Stimulated activated CD4-positive, alpha-beta T cell treated with anti-CD3 and anti-CD28 coated beads, Interleukin-4, amount 100 ng/mL, for 4 hours (primary cell): ENCODE data around the gene NSFL1C.
"Not testable (repeated sequence)": the region's sequence is repeated elsewhere in the genome, so short reads cannot be mapped to it uniquely, and the experiment has no call there.

ENCODE experiments used
- DNase-seq, 2 experiments: peaks; one replicate each; pipeline ENCODE4 v3.0.0-alpha.2; 2020

Gene NSFL1C

GRCh38 chr20:1422753-1423152, 43.9 kb downstream of the NSFL1C start:
- no peak for DNase-seq

GRCh38 chr20:1420066-1420465, 46.6 kb downstream of the NSFL1C start:
- DNase-seq = no peak

GRCh38 chr20:1418350-1418749, 48.3 kb downstream of the NSFL1C start:
- DNase-seq = no peak

GRCh38 chr20:1417790-1418189, 48.9 kb downstream of the NSFL1C start:
- no peak for DNase-seq

- no peak for DNase-seq
These were observed 49.4 kb downstream of the NSFL1C start for GRCh38 chr20:1417273-1417672.

- DNase-seq = no peak
These were observed 50.8 kb downstream of the NSFL1C start for GRCh38 chr20:1415667-1416468.

- no peak for DNase-seq
These were observed 51.7 kb downstream of the NSFL1C start for GRCh38 chr20:1414982-1415381.

GRCh38 chr20:1405801-1406200, 60.8 kb downstream of the NSFL1C start:
- DNase-seq = no peak

- no peak for DNase-seq
These were observed 63.0 kb downstream of the NSFL1C start for GRCh38 chr20:1403624-1404023.

GRCh38 chr20:1402149-1402548, 64.5 kb downstream of the NSFL1C start:
- no peak for DNase-seq

- no peak for DNase-seq
These were observed 65.2 kb downstream of the NSFL1C start for GRCh38 chr20:1401451-1401907.

- DNase-seq = not testable (repeated sequence)
These were observed 66.8 kb downstream of the NSFL1C start for GRCh38 chr20:1399678-1400366.

- DNase-seq = not testable (repeated sequence)
These were observed 68.5 kb downstream of the NSFL1C start for GRCh38 chr20:1398185-1398584.

GRCh38 chr20:1397710-1398109, 68.9 kb downstream of the NSFL1C start:
- DNase-seq = no peak

GRCh38 chr20:1396702-1397101, 69.9 kb downstream of the NSFL1C start:
- DNase-seq = no peak

GRCh38 chr20:1396264-1396663, 70.4 kb downstream of the NSFL1C start:
- DNase-seq = no peak

GRCh38 chr20:1394686-1395085, 72.0 kb downstream of the NSFL1C start:
- no peak for DNase-seq

GRCh38 chr20:1393507-1393882, 73.2 kb downstream of the NSFL1C start:
- no peak for DNase-seq

GRCh38 chr20:1392693-1393506, 73.7 kb downstream of the NSFL1C start, which contains the start of gene FKBP1A:
Gene FKBP1A (minus strand): TSS chr20:1393054. CDS start chr20:1392998, 56 bp downstream.
- DNase-seq = peak; percentile 86 to 91

GRCh38 chr20:1392443-1392692, 74.3 kb downstream of the NSFL1C start:
- no peak for DNase-seq
